ENCODE data around the gene RAPGEF5.

DNA sequence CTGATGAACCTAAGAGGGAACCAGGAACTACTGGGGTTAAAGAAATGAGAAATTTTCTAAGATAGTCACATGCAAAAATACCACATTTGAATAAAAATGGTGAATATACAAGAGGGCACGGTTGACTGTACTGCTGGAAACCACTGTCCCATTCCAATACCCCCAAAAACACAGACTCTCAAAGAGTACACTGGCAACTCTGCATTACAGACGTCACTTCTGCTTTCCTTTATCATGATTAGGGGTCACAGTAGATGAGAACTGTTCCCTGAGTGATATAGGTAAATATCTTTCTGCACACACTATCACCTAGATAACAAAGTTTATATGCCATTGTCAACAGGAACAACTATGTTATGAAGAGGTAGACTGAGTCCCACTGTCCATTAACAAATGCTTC is 69.5 kb downstream of the RAPGEF5 start:
- TF ChIP-seq, protein P1, sequence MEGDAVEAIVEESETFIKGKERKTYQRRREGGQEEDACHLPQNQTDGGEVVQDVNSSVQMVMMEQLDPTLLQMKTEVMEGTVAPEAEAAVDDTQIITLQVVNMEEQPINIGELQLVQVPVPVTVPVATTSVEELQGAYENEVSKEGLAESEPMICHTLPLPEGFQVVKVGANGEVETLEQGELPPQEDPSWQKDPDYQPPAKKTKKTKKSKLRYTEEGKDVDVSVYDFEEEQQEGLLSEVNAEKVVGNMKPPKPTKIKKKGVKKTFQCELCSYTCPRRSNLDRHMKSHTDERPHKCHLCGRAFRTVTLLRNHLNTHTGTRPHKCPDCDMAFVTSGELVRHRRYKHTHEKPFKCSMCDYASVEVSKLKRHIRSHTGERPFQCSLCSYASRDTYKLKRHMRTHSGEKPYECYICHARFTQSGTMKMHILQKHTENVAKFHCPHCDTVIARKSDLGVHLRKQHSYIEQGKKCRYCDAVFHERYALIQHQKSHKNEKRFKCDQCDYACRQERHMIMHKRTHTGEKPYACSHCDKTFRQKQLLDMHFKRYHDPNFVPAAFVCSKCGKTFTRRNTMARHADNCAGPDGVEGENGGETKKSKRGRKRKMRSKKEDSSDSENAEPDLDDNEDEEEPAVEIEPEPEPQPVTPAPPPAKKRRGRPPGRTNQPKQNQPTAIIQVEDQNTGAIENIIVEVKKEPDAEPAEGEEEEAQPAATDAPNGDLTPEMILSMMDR (IDR thresholded peaks at IDR 0.05) = no peak
- no peak for TF ChIP-seq POLR2A (IDR thresholded peaks at IDR 0.05)
